Dermis microvascular lymphatic vessel endothelial cell (primary cell): ENCODE results near the gene GP9. TPM values are rescaled to one million over a fixed set of nuclear protein-coding genes. Genes with fewer than 3 reads are reported as not detected.
"Not testable (repeated sequence)": the region's sequence is repeated elsewhere in the genome, so short reads cannot be mapped to it uniquely, and the experiment has no call there.

ENCODE experiments used
- DNase-seq, 2 donors: peaks; one replicate each; pipeline versions ENCODE4 v3.0.0 to v3.0.0-alpha.2; 2010; ENCODE audit warnings: low read depth in 2 of 2
- total RNA-seq: library from RNA; depleted of rRNA; stranded (reverse); fragments of >200 nt; gene quantifications from 2 replicates; pipeline ENCODE4 v1.2.1, GENCODE V29; 2014

Gene GP9
- total RNA-seq, 1 donor from 2014 or later, result not detected

DNA sequence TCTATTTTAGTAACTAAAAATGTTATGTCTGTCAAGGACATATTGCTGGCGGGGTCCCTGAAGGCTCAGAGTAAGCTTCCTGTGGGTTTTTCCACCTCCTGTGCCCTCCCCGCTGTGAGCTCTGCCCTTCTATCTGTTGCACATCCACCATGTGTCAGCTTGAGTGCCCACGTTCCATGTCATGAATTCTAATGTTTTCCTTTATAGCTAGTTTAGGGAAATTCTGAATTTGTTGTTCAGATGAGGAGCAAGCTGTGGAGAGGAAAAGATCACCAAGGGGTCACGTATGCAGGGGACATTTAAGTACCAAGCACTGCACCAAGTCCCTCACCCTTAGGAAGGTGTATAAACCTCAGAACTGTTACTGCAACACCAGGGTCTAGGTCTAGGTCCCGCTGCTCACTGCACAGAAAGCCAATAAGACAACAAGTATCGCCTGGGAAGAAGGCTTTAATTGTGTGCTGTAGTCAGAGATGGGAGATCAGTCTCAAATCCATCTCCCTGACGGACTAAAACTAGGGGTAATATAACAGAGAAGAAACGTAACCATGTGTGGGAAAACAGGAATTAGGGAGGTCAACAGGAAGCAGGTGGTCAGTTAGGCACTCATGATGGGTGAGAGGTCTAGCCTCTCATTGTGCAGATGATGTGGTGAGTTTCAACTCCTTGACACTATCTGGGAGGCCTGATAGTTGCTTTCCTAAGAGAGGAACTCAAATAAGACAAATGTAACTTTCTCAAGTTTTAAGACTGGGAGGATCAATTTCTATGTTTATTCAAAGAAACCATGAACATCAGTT is 9.7 kb downstream of the GP9 start:
- peak; percentile 81 to 84 for DNase-seq

DNA sequence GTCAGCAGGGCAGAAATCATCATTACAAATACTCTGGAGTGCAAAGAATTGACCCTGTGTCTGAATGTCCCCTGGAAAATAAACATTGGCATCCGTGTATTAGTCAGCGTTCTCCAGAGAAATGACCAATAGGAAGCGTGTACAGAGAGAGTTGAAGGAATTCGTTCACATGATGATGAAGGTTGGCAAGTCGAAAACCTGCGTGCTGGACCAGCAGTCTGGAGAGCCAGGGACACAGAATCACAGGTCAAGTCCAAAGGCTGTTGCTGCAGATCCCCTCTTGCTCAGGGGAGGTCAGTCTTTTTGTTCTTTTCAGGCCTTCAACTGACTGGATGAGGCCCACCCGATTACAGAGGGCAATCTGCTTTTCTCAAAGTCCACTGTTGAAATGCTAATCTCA is 16.6 kb downstream of the GP9 start:
- DNase-seq, result peak; percentile 72 to 82

DNA sequence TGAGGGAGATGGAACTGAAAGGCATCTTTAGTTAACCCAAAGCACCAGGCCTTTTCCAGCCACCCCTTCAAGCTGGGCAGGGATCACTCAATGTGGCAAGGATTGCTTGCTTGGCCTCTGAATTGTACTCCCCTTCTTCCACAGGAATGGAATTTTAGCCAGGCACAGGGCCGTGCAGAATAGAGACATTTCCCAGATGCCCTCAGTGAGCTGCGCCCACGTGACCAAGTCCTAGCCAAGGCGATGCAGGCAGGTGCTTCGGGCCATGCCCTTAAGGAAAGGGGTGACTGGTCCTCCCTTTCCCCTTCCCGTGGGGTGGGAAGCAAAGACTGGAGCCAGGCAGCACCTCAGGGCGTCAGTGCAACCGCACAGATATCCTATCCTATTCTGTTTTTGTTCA is 17.9 kb downstream of the GP9 start:
- no peak for DNase-seq

DNA sequence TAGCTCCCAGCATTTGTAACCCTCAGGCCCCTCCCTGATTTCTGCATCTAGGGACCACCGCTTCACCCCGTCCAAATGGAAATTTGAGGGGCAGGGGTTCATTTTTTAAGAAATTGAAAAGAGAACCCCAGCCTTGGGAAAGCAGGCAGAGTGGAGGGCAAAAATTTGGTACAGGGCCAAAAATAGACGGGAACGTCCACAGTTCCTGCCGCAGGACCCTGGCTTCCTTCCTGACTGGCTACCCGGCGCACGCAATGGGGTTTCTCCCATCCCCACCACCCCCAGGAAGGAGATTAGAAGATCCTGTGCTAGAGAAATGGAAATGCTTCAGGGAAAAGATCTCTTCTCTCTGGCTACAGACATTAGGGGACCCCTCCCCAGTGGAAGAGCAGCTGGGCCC is 20.9 kb downstream of the GP9 start:
- DNase-seq, result no peak

DNA sequence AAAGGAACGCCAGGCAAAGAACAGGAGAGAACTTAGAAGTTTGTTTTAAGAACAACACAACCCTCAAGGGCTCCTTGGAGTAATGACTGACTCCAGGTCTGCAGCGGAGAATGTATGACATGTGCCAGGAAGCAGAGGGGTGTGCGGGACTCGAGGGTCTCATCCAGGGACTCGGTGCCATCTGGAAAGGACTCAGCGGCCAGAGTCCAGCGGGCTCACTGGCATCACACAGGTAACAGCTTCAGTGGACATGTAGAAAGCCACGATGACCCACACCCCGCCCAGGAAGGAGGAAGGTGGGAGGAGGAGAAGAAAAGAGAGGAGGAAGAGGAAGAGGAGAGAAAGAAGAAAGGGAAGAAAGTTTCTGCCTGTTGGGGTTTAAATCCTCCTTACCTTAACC is 21.4 kb downstream of the GP9 start:
- DNase-seq, result no peak

DNA sequence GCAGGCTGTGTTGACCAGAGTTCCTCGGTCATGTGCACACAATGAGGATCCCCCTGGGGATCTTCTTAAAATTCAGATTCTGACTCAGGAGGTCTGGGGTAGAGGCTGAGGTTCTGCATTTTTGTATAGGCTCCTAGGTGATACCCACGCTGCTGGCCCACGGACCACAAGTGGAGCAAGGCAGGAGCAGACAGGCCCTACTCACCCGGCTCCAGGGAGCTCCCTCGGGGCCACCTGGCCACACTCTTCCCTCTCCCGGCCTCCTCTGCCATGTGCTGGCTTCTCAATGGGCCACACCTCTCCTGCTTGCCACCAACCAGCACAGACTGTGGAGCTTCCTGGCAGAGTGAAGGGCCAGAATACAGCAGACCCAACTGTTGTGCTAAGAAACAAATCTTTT is 23.9 kb downstream of the GP9 start:
- DNase-seq, result no peak

DNA sequence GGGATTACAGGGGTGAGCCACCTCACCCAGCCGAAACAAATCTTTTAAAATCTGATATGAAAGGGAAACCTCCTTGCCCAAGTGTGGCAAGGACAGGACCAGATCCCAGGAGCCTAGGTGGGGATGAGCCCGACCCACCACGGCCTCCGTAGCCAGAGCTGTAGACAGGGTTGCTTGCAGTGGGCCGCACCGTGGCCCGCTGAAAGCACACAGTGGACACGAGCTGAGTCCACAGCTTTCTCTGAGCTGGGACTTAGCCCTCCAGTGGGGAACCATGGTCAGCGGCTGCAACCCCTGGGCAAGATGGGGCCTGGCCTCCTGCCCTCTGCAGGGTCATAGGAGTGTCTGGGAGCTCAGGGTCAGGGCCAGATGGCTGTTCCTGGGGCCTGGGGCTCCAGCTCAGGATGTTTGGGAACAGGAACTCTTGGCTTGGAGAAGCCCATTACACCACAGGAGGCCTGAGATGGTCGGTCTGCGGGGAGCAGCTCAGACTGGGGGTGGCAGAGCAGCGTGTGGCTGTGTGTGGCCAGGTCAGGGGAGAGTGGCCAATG is 24.7 kb downstream of the GP9 start:
- no peak for DNase-seq

DNA sequence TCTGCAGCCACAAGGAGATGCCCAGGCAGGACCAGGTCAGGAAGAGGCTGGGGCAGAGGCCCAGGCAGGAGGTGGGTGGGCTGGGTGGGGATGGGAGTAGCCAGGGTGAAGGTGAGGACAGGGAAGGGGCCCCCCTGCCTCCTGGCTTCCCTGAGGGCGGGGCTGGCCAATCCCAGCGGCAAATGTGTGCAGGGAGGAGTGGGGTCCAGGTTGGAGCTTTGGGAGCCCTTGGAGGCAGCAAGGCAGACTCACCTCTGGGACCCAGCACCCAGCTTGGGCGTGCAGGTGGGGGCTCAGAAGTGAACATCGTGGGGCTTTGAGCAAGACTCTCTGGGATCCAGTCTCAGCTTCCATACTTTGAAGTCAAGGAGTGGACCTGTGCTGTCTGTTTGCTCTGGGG is 25.2 kb downstream of the GP9 start:
- no peak for DNase-seq

DNA sequence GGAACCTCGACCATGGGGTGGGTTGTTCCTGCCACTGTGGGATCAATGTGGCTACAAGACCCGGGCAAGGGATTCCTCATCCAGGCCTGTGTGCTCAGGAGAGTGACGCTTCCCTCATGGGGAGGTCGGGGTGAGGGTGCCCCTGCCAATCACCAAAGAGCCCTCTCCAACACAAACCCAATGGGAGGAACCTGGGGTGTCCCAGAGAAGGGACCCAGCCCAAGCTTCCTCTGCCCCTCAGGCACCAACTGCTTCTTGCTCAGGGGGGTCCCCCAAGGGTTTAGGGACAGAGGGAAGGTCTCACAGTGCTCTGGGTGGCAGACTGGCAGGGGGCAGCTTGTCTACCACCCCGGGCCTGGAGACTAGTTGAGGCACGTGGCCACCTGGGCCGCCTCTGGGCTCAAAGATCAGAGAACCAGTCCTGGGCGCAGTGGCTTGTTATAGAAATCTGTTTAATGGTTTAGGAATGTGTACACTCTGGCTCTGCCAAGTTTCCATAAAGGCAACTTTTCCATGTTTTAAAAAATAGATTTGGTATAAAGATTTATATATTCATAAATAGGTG is 26.6 kb downstream of the GP9 start:
- peak; percentile 67 for DNase-seq

DNA sequence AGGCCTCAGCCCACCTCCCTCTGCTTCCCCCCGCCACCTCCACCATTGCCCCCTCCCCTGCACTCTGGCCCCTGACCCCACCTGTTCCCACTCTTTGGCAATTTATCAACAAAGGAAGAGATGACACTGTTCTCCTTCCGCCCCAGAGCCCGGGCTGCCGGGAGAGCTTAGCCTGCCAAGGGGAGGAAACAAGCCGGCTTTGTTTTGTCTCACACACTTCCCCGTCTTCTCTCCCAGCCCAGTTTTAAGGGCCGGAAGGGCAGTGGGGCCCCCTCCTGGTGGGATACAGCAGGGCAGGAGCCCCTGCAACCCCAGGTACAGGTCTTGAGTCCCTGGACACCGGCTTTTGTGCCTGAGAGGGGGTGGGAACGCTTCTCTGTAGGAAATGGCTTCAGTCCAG is 27.3 kb downstream of the GP9 start:
- DNase-seq, result peak; percentile 68 to 78

DNA sequence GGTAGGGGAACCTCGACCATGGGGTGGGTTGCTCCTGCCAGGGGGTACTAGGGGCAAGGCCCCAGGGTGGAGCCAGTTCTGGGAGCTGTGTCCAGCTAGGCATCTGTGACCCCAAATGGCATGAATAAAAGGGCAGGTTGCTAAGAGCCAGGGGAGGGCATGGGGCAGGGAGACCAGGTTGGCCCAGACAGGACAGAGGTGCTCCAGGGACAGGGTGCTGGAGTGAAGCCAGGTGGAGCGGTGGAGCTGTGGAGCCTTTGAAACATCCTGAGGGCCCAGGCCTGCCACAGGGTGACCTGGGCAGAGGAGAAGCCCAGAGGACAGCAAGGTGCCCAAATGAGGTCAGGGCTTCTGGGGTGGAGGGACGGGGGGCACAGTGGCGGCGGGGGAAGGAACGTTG is 27.7 kb downstream of the GP9 start:
- not testable (repeated sequence) for DNase-seq

DNA sequence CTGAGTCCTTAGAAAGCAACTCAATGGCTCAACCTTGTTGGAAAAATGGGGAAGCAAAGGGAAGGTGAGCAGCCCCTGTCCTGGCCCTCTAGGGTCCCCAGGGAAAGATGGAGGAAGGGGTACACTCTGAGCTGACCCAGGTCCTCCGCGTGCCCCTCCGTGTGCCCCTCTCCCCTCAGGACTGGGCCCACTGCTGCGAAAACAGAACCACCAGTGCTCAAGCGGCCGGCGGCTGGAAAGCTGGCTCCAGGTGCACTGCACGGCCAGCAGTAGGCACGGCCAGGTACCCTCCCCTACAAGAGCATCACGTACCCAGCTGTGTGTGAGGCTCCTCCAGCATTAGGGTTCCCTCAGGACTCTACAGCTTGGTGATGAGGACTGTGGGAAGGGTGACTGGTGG is 34.7 kb downstream of the GP9 start:
- DNase-seq, result no peak

DNA sequence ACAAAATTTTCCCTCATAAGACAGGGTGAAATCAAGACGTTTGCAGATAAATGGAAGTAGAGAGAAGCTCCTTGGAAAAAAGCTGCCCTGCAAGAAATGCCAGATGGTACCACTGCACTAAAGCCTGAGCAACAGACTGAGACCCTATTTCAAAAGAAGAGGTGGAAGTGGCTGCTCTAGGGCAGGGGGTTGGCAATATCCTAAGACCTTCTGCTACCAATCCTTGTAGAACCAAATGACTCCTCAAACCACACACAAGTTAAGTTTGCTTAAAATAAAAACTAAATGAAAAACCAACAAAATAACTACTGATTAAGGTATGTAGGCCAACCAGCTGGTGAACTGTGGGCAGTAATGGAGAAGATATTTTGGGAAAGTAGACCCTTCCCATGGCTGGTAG is 39.7 kb downstream of the GP9 start:
- DNase-seq, result no peak

DNA sequence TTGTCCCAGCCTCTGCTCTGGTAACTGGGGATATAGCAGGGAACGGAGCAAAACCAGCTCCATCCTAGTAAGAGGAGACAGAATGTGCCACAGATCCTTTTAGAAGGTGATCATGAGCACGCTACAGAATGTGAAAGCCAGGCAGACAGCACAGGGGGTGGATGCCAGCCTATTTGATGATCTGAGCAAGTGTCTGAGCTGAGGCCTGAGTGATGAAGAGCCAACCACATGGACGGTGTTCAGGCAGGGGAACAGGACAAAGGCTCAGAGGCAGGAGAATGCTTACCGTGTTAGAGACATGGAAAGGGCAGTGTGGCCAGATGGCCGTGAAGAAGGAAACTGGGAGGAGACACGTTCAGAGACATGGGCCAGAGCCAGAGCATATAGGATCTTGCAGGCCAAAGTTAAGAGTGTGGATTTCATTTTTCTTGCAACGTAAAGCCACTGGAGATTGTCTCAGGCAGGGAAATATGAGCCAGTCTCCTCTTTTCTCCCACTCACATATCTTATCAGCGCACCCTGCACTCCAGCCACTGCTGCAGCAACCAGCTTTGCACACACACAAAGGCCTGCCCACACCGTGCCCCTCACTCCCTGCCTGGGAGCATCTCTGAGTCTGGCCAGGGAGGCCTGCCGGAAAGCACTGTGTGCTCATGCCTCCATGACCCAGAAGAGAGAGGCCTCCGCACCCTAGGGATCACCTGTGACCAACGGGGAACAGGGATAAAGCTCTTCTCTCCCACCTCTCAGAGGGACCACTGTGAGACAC is 41.0 kb downstream of the GP9 start:
- no peak for DNase-seq

DNA sequence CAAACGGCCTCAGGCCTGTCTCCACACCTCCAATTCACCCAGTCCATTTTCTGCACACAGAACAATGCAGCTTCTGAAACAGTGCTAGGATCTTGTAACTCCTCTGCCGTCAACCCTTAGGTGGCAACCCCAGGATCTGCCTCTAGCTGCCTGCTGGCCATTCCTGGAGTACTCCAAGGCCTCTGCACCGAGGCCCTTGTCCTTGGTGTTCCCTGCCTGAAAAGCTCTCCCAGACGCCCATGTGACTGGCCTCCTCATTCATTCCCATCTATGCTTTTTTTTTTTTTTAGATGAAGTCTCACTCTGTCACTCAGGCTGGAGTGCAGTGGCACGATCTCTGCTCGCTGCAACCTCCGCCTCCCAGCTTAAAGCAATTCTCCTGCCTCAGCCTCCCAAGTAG is 42.7 kb downstream of the GP9 start:
- no peak for DNase-seq

DNA sequence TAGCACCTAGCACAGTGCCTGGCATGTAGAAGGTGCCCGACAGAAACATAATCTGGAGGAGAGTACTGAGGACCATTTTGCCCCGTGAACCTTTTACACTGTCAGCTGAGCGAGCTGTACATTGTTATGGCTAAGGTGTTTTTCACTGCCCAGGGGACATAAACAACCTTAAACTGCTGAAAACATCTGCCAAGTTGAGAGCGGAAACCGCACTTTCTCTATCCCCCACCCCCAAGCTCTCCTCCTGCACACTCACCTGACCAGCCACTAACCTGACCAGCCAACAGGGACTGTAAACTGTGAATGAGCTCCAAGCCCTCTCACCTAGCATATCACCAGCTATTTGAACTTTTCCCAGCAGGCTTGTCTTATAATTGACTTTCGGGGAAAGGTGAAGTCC is 43.5 kb downstream of the GP9 start:
- no peak for DNase-seq

DNA sequence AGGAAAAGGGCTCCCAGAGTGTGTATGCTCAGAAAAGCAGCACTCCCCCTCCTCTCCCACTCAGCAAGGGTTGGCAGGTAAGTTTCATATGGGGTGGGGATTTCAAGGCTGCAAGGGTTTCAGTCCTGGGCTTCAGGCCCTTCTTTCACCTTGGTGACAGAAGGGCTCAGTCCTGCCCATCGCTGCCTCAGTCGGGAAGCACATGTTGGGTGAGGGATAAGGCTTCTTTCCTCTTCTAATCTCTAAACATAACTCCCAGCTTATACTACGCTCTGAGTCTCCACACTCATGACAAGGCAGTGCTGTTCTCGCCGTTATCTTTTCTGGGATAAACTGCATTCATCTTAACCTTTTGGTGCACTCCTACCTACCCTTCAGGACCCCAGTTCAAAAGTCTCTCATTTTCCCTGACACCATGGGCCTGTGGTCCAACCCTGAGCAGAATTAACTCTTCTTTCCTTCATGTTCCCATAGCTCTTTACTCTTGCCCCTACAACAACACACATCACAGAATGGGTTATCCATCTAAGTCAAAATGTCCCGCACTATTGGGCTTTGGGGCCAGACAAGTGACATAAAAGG is 44.0 kb downstream of the GP9 start:
- no peak for DNase-seq

DNA sequence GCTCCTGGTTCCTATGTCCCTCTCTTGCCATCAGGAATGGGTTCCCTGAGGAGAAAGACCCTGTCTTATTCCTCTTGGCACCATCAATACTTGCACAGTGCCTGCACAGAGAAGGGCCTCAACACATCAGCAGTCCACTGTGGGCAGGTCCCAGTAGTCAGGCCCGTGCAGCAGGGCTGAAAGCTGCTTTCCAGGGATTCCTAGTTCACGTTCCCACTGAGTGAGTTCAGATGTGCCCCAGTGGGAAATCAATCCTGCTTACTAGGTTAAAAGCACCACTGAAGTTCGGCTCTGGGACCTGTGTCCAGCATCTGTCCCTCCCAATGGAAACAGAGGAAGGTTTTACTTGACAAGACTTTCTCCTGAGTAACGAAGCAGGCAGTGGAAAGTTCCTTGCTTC is 45.3 kb downstream of the GP9 start:
- no peak for DNase-seq

DNA sequence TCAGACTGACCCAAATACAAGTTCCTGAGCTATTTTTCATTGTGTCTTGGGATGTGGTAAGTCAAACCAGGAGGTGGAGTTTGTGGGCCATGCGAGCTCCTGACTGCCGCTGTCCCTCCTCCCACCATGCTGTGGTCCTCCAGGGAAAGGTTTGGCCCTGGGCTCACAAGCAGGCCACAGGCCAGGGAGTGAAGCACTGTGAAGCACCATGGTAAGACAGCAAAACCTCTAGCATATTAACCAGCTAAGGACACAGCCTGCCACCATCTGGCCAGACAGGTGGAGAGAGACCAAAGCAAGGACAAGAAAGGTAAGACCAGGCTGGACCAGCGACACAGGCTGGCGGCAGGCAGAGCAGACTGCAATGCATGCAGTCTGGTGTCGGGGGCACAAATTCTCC is 45.7 kb downstream of the GP9 start:
- no peak for DNase-seq

DNA sequence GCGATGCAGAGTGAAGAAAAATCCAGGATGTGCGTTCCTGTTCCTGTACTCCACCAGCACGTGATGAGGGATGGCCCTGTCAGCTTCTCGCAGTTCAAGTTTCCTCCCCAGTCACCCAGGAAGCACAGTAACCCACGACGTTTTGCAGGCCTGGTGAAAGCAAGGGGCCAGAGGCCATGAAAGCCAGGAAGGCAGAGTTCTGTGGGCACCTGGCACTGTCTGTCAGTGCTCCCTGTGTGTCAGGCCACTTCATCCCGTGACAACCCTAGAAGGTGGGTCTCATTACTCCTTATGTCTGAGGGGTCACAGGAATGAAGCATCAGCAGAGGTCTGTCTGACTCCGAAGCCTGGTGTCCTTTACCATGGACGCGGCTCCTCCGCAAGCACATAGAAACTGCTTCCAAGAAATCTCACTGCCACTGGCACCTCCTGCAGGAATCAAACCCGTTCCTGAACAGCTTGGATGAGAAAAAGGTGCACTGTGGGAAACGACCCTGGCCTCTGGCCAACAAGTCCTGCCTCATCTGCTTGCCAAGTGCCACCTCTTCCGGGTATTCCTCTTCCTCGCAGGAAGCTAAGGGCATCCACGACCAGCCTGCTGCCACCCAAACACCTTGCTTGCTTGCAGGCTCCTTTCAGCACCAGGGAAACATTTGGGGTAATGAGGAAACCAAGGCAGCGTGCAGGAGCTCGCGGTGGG is 46.4 kb downstream of the GP9 start:
- DNase-seq, result no peak

DNA sequence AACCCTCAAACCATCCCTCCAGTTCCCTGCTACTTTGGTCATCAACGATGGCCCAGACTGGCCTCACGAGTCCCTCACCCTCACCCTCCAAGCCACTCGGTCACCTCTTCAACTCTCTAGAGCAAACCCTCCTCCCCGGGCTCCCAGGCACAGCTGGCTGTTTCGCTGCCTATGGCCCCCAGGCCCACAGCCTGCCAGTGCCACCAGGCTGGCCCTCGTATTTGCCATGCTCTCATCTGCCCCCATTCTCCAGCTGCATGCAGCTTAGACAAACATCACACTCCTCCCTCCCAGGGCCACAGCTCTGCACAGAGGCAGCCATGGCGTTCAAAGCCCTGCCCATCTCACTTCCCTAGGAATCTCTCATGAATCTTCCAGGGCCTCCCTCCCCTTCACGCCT is 47.2 kb downstream of the GP9 start:
- no peak for DNase-seq
